Dendritic cell treated with granulocyte-macrophage colony-stimulating factor and Interleukin-4, amounts not matched to agents 40 ng/mL and 50 ng/mL, for 4 days (primary cell): Measurements from ENCODE around the gene TAF11L6.
"Not testable (repeated sequence)": the region's sequence is repeated elsewhere in the genome, so short reads cannot be mapped to it uniquely, and the experiment has no call there.

Source experiments
- H3K27ac Mint-ChIP-seq: one replicate; pipeline ENCODE4 v1.8.0; 2022; ENCODE audit warnings: mild to moderate bottlenecking, mixed read lengths
- H3K27me3 Mint-ChIP-seq: one replicate; pipeline ENCODE4 v1.8.0; 2022; ENCODE audit warnings: mild to moderate bottlenecking, mixed read lengths
- H3K36me3 Mint-ChIP-seq: one replicate; pipeline ENCODE4 v1.8.0; 2022; ENCODE audit warnings: low read depth, mixed read lengths
- H3K4me1 Mint-ChIP-seq: one replicate; pipeline ENCODE4 v1.8.0; 2022; ENCODE audit warnings: low read depth, mixed read lengths
- H3K4me3 Mint-ChIP-seq: one replicate; pipeline ENCODE4 v1.8.0; 2022; ENCODE audit warnings: mild to moderate bottlenecking, moderate library complexity, mixed read lengths
- H3K9me3 Mint-ChIP-seq: one replicate; pipeline ENCODE4 v1.8.0; 2022; ENCODE audit warnings: mixed read lengths
- intact Hi-C: fragments of 100-400 bp; cut with micrococcal nuclease; formaldehyde crosslinking; loops from one replicate; pipeline ENCODE4 v1.15.0; 2022

Gene TAF11L6

DNA sequence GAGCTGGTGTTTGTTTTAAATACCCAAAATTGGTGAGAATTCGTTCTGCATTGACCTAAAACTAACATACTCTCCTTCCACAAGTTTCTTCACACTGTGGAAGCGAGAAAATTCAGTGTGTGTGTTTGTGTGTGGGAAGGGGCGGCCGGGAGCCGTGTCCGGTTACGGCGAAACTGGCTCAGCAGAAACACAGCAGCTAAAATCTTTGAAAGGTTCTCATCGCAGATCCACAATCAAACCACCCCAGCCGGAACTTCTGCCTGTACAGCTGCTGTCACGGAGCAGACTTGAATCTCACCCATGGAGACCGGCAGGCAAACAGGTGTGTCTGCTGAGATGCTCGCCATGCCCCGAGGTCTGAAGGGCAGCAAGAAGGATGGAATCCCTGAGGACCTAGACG lies at the start of gene TAF11L6:
Gene TAF11L6, plus strand, starts transcription at position 301 of the 400 bp plus-strand sequence.
- H3K36me3 Mint-ChIP-seq, H3K27ac Mint-ChIP-seq, H3K9me3 Mint-ChIP-seq, H3K27me3 Mint-ChIP-seq, intact Hi-C loops, H3K4me1 Mint-ChIP-seq, H3K4me3 Mint-ChIP-seq: not testable (repeated sequence)

DNA sequence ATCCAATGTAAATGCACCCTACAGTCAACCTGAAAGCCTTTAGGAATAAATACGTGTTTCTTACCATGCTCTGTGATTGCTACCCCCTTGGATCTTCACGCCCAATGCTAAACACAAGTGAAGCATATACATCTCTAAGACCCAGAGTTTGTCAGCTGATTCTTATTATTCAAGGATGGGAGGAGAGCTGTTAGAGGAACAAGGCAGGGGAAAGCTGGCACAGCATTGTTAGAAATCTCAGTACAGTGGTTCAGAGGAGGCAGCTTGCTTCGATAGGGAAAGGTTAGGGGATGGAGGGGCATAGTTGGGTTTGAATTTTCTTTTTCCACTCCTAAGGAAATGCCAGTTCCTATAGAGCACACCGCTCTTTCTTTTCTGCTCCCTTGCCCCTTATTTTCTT lies 47.1 kb upstream of the TAF11L6 start:
- H3K4me1 Mint-ChIP-seq = peaks cover 15% of the 10 kb centered on the region
- intact Hi-C loops = no loop called here
- H3K36me3 Mint-ChIP-seq = no peaks in the 10 kb centered on the region
- H3K27ac Mint-ChIP-seq = no peak overlapping the region
- H3K4me3 Mint-ChIP-seq = no peak overlapping the region
- H3K27me3 Mint-ChIP-seq = peaks cover 14% of the 10 kb centered on the region
- H3K9me3 Mint-ChIP-seq = no peaks in the 10 kb centered on the region

DNA sequence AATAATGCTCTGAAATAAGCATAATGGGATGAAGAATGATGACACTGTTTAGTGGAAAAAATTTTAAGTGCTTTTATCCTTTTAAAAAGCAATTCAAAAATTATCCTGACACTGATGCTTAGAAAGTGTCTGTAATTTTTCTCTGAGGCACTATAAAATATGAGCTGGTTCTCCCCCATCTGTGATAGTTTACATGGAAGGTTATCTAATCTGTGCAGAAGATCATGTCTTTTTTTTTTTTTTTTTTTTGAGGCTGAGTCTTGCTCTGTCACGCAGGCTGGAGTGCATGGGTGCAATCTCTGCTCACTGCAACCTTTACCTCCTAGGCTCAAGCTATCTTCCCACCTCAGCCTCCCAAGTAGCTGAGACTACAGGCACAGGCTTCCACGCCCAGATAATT lies 45.7 kb upstream of the TAF11L6 start:
- no peaks in the 10 kb centered on the region for H3K36me3 Mint-ChIP-seq
- intact Hi-C loops = no loop called here
- peaks cover 16% of the 10 kb centered on the region for H3K27me3 Mint-ChIP-seq
- no peak overlapping the region for H3K27ac Mint-ChIP-seq
- no peaks in the 10 kb centered on the region for H3K9me3 Mint-ChIP-seq
- H3K4me1 Mint-ChIP-seq = peaks cover 18% of the 10 kb centered on the region
- H3K4me3 Mint-ChIP-seq = no peak overlapping the region

DNA sequence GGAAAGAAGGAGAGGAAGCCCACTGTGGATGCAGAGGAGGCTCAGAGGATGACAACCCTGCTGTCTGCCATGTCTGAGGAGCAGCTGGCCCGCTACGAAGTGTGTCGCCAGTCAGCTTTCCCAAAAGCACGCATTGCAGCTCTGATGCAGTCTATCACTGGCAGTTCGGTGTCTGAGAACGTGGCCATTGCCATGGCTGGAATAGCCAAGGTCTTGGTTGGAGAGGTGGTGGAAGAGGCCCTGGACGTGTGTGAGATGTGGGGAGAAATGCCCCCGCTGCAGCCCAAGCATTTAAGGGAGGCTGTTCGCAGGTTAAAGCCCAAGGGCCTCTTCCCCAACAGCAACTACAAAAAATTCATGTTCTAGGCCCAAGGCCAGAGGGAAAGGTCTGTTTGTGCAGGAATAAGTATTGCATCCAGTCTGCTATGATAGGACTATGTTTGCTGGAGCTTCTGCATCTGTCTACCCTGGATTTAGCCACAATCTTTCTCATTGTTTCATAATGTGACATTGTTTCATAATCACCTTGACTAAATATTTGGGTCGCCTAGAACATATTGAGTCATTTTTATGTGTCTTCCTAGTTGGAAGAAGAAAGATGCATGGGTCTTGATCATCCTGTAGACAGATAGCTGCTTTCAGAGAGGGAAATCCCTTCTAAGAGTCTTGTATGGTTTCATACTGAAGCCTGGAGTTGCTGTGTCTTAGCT lies 41.9 kb upstream of the TAF11L6 start:
- peaks cover 14% of the 10 kb centered on the region for H3K4me1 Mint-ChIP-seq
- intact Hi-C loops, H3K9me3 Mint-ChIP-seq, H3K36me3 Mint-ChIP-seq, H3K4me3 Mint-ChIP-seq, H3K27ac Mint-ChIP-seq: not testable (repeated sequence)
- peaks cover 12% of the 10 kb centered on the region for H3K27me3 Mint-ChIP-seq

DNA sequence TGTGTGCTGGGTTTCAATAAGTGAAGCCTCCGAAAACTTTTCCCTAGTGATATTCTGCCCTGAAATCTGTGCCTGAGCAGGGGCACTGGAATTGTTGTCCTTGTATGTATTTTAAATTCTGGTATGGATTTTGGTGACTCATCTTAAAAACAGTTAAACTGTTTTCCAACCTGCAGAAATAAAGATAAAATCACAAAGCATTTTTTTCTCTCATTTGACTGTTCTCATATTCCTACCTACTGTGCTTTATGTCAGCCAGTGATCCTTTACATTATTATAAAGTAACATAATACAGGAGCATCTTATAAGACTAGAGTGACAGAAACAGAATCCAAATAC lies 41.3 kb upstream of the TAF11L6 start:
- Mint-ChIP-seq H3K4me1 (peaks cover 14% of the 10 kb centered on the region), H3K36me3 (no peaks in the 10 kb centered on the region), H3K27ac (no peak overlapping the region), H3K9me3 (peaks cover 4% of the 10 kb centered on the region), H3K4me3 (no peak overlapping the region), H3K27me3 (peaks cover 11% of the 10 kb centered on the region)
- intact Hi-C loops = no loop called here

DNA sequence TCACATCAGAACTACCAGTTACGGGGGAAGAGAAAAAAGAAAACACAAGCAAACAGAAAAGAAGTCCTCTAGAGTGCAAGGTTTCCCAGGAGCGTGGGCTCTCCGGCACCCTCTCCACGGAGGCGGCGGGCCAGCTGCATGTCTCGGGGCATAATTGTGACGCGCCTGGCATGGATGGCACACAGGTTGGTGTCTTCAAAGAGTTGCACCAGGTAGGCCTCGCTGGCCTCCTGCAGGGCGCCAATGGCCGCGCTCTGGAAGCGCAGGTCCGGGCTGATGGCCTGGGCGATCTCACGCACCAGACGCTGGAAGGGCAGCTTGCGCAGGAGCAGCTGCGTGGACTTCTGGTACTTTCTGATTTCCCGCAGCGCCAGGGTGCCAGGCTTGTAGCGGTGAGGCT lies 37.2 kb upstream of the TAF11L6 start:
- H3K4me1 Mint-ChIP-seq, H3K27ac Mint-ChIP-seq, intact Hi-C loops, H3K27me3 Mint-ChIP-seq, H3K4me3 Mint-ChIP-seq, H3K36me3 Mint-ChIP-seq: not testable (repeated sequence)
- H3K9me3 Mint-ChIP-seq = peaks cover 13% of the 10 kb centered on the region

DNA sequence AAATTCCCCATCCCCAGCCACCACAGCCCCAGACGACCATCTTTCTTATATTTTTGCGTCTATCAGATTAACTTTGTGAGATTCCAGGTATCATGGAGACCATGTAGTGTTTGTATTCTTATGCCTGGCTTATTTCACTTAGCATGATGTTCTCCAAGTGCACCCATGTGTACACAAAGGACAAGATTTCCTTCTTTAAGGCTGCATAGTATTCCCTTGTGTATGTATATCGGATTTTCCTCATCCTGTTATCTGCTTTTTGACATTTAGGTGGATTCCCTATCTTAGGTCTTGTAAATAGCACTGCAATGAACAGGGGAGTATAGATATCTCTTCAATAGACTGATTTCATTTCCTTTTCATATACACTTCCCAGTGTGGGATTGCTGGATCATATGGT lies 35.7 kb upstream of the TAF11L6 start:
- Mint-ChIP-seq H3K36me3 (no peaks in the 10 kb centered on the region), H3K9me3 (peaks cover 13% of the 10 kb centered on the region), H3K27me3 (peaks cover 5% of the 10 kb centered on the region), H3K4me1 (no peaks in the 10 kb centered on the region), H3K4me3 (no peak overlapping the region), H3K27ac (no peak overlapping the region)
- intact Hi-C loops = no loop called here

DNA sequence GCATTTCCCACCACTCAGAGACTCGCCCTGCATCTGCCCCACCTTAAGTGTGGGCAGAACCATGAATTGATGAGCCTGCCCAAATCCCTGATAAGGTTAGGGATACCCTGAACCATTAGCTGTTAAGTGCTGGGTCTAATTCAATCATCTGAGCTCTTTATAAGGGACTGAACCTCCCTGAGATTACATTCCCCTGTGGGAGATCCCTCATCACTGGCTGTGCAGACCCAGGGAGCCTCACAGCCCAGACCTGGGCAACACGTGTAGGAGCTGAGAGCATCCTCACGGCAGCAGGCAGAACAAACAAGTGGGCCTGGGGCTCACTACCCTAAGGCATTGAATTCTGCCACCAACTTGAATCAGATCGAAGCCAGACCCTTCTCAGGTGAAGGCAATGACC lies 31.0 kb upstream of the TAF11L6 start:
- Mint-ChIP-seq H3K27ac (no peak overlapping the region), H3K9me3 (peaks cover 7% of the 10 kb centered on the region), H3K4me3 (no peak overlapping the region), H3K27me3 (peaks cover 3% of the 10 kb centered on the region), H3K36me3 (no peaks in the 10 kb centered on the region), H3K4me1 (no peaks in the 10 kb centered on the region)
- intact Hi-C loops = no loop called here

DNA sequence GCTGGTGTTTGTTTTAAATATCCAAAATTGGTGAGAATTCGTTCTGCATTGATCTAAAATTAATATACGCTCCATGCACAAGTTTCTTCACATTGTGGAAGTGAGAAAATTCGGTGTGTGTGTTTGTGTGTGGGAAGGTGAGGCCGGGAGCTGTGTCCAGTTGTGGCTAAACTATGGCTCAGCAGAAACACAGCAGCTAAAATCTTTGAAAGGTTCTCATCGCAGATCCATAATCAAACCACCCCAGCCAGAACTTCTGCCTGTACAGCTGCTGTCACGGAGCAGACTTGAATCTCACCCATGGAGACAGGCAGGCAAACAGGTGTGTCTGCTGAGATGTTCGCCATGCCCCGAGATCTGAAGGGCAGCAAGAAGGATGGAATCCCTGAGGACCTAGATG lies 30.5 kb upstream of the TAF11L6 start, which contains the start of gene TAF11L2:
Gene TAF11L2, plus strand, starts transcription at position 301 of the 400 bp plus-strand sequence.
- H3K27me3 Mint-ChIP-seq, H3K4me3 Mint-ChIP-seq, H3K36me3 Mint-ChIP-seq, H3K9me3 Mint-ChIP-seq, intact Hi-C loops, H3K27ac Mint-ChIP-seq, H3K4me1 Mint-ChIP-seq: not testable (repeated sequence)

DNA sequence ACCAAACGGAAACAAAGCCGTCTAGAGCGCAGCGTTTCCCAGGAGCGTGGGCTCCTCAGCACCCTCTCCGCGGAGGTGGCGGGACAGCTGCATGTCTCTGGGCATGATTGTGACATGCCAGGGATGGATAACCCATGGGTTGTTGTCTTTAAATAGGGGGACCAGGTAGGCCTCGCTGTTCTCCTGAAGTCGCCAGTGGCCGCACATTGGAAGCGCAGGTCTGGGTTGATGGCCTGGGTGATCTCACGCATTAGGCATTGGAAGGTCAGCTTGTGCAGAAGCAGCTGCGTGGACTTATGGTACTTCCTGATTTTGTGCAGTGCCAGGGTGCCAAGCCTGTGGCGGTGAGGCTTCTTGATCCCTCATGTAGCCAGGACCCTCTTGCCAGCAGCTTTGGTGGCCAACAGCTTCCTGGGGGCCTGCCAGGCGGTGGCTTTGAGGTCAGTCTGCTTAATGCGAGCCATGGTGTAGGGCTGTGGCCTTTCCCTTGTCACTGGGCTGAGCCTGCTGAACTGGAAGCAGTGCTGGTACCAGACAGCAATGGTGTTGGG lies 16.6 kb upstream of the TAF11L6 start:
- H3K4me3 Mint-ChIP-seq = no peak overlapping the region
- no peak overlapping the region for H3K27ac Mint-ChIP-seq
- H3K9me3 Mint-ChIP-seq = no peaks in the 10 kb centered on the region

DNA sequence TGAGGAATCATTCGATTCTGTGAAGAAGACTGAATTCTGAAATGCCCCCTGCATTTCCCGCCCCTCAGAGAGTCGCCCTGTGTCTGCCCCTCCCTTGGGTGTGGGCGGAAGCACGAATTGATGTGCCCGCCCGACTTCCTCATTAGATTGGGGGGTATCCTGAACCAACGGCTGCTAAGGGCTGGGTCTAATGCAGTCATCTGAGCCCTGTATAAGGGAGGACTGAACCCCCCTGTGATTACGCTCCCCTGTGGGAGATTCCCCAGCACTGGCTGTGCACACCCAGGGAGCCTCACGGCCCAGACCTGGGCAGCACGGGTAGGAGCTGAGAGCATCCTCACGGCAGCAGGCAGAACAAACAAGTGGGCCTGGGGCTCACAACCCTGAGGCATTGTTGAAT lies 10.9 kb upstream of the TAF11L6 start:
- intact Hi-C loops, H3K27me3 Mint-ChIP-seq: not testable (repeated sequence)

More for the DNA sequence above, 16.6 kb upstream of the TAF11L6 start:
- Mint-ChIP-seq H3K27me3 (peaks cover 1% of the 10 kb centered on the region), H3K4me1 (no peaks in the 10 kb centered on the region), H3K36me3 (no peaks in the 10 kb centered on the region)
- intact Hi-C loops = no loop called here

DNA sequence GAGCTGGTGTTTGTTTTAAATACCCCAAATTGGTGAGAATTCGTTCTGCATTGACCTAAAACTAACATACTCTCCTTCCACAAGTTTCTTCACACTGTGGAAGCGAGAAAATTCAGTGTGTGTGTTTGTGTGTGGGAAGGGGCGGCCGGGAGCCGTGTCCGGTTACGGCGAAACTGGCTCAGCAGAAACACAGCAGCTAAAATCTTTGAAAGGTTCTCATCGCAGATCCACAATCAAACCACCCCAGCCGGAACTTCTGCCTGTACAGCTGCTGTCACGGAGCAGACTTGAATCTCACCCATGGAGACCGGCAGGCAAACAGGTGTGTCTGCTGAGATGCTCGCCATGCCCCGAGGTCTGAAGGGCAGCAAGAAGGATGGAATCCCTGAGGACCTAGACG lies 10.4 kb upstream of the TAF11L6 start, which contains the start of gene TAF11L3:
Gene TAF11L3, plus strand, starts transcription at position 301 of the 400 bp plus-strand sequence.
- H3K9me3 Mint-ChIP-seq, intact Hi-C loops, H3K36me3 Mint-ChIP-seq, H3K27me3 Mint-ChIP-seq, H3K4me3 Mint-ChIP-seq, H3K27ac Mint-ChIP-seq, H3K4me1 Mint-ChIP-seq: not testable (repeated sequence)

More for the DNA sequence above, 10.9 kb upstream of the TAF11L6 start:
- not testable (repeated sequence) for H3K4me1 Mint-ChIP-seq, H3K4me3 Mint-ChIP-seq, H3K36me3 Mint-ChIP-seq, H3K9me3 Mint-ChIP-seq, H3K27ac Mint-ChIP-seq

DNA sequence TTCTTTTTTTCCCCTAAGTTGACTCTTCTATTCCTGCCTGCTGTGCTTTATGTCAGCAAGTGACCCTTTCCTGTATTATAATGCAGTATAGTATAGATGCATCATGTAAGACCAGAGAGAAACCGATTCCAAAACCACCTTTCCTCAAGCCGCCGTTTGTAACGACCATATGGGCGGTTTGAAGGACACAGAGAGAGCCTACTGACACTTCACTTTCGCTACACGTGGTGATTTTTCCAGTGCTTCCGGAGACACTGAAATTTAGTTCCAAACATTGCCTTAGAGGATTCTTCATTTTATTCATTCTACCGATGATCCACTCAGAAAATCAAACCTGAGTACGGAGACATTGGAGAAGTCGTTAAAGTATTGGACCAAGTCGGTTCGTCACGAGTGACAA lies 9.0 kb upstream of the TAF11L6 start:
- H3K4me1 Mint-ChIP-seq, H3K36me3 Mint-ChIP-seq, intact Hi-C loops, H3K4me3 Mint-ChIP-seq, H3K27ac Mint-ChIP-seq, H3K27me3 Mint-ChIP-seq, H3K9me3 Mint-ChIP-seq: not testable (repeated sequence)

DNA sequence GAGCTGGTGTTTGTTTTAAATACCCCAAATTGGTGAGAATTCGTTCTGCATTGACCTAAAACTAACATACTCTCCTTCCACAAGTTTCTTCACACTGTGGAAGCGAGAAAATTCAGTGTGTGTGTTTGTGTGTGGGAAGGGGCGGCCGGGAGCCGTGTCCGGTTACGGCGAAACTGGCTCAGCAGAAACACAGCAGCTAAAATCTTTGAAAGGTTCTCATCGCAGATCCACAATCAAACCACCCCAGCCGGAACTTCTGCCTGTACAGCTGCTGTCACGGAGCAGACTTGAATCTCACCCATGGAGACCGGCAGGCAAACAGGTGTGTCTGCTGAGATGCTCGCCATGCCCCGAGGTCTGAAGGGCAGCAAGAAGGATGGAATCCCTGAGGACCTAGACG lies 7.0 kb upstream of the TAF11L6 start, which contains the start of gene TAF11L4:
Gene TAF11L4, plus strand, starts transcription at position 301 of the 400 bp plus-strand sequence.
- H3K9me3 Mint-ChIP-seq, H3K27ac Mint-ChIP-seq, H3K4me1 Mint-ChIP-seq, H3K27me3 Mint-ChIP-seq, intact Hi-C loops, H3K36me3 Mint-ChIP-seq, H3K4me3 Mint-ChIP-seq: not testable (repeated sequence)

DNA sequence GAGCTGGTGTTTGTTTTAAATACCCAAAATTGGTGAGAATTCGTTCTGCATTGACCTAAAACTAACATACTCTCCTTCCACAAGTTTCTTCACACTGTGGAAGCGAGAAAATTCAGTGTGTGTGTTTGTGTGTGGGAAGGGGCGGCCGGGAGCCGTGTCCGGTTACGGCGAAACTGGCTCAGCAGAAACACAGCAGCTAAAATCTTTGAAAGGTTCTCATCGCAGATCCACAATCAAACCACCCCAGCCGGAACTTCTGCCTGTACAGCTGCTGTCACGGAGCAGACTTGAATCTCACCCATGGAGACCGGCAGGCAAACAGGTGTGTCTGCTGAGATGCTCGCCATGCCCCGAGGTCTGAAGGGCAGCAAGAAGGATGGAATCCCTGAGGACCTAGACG lies 3.5 kb upstream of the TAF11L6 start, which contains the start of gene TAF11L5:
Gene TAF11L5, plus strand, starts transcription at position 301 of the 400 bp plus-strand sequence.
- H3K36me3 Mint-ChIP-seq, H3K4me3 Mint-ChIP-seq, H3K27me3 Mint-ChIP-seq, H3K9me3 Mint-ChIP-seq, H3K27ac Mint-ChIP-seq, H3K4me1 Mint-ChIP-seq, intact Hi-C loops: not testable (repeated sequence)
